LNCAP (cell line): Measurements from ENCODE around the gene CRAMP1.

Experiments used
- CTCF ChIP-seq: fragments of 450-650 bp; IDR thresholded peaks from 2 replicates; pipeline ENCODE4 v1.5.1; 2017; ENCODE audit warnings: mild to moderate bottlenecking

Gene CRAMP1

DNA sequence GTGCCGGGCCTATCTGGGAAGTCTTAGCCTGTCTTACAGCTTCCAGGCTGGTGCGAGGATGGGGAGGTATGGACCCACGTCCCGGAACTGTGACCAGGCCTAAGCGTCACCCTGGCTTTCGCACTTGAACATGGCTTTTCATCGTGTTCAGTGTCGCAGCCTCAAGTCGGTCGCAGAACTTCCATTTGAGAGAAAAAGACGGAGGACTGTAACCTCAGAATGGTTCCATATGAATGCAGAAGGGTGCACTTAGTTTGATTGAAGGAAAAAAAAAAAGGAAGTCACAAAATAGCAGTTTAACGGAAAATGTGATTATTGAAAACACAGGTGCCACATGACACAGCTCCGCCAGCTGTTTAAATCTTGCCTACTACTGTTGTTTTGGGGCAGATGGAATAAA is 35.7 kb downstream of the CRAMP1 start:
- no peak for TF ChIP-seq CTCF

- no peak for TF ChIP-seq CTCF
These were observed 38.0 kb downstream of the CRAMP1 start for GRCh38 chr16:1650131-1650530.

DNA sequence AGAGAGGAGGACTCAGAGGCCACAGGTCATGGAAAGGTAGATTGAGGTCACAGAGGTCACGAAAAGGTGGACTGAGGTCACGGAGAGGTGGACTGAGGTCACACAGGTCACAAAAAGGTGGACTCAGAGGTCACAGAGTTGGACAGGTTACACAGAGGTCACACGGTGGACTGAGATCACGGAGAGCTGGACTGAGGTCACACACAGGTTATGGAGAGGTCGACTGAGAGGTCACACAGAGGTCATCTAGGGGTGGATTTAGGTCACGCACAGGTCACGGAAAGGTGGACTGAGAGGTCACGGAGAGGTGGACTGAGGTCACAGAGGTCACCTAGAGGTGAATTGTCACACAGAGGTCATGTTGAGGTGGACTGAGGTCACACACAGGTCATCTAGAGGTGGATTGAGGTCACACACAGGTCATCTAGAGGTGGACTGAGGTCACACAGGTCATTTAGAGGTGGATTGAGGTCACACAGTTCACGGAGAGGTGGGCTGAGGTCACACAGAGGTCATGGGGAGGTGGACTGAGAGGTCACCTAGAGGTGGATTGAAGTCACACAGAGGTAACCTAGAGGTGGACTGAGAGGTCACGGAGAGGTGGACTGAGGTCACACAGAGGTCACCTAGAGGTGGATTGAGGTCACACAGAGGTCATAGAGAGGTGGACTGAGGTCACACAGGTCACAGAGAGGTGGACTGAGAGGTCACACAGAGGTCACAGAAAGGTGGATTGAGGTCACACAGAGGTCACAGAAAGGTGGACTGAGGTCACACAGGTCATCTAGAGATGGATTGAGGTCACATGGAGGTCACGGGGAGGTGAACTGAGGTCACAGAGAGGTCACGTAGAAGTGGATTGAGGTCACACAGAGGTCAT is 39.2 kb downstream of the CRAMP1 start:
- TF ChIP-seq CTCF: no peak

GRCh38 chr16:1651974-1652312 is 39.8 kb downstream of the CRAMP1 start:
- no peak for TF ChIP-seq CTCF

DNA sequence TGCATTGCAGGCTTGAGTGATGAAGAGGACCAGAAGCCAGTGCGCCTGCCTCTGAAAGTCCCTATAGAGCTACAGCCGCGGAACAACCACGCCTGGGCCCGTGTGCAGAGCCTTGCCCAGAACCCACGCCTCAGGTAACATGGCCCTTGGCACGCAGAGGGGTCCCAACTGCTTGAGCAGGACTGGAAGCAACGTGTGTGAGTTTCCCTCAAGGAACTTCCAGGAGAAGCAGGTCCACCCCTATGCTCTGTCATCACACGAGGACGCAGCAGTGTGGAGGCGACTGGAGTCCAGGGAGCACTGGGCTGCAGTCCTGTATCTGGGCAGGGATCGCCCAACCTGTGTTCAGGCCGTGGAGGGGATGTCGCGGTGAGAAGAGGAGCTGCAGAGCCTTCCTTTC is 40.9 kb downstream of the CRAMP1 start:
- TF ChIP-seq CTCF: no peak

GRCh38 chr16:1654505-1655268 is 42.5 kb downstream of the CRAMP1 start:
- TF ChIP-seq CTCF: no peak

DNA sequence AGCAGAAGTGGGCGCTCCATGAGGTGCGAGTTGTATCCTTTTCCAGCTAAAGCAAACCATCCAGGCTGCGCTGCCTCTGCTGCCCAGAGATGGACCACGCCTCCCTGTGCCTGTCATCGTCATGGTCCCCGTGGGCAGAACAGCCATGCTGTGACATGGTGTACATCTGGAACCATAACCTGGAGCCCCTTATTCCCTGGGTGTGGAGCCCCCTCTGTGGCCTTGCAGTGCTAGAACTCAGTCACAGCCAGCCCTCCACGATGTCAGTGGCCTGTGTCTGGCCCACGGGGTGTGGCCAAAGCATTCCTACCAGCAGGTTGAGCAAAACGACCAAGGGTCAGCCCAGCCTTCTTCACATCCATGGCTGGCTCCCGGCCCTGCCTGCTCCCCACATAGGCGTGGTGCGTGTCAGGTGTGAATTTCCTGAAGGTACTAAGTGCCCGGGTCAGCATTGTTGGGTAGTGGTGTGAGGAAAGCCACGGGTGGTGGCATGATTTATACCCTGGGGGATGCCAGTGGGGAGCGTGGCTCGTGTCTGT is 43.2 kb downstream of the CRAMP1 start:
- TF ChIP-seq CTCF: no peak
